GM21825 (cell line): ENCODE measurements around the gene ORM1.
"Not testable (repeated sequence)": the region's sequence is repeated elsewhere in the genome, so short reads cannot be mapped to it uniquely, and the experiment has no call there.

ENCODE experiments used
- ATAC-seq: cut with Tn5 transposase; IDR thresholded peaks from one replicate; pipeline ENCODE4 v1.9.1; 2021; ENCODE audit warnings: mild to moderate bottlenecking, moderate library complexity; ENCODE audit not compliant: unreplicated experiment

The ORM1 gene

DNA sequence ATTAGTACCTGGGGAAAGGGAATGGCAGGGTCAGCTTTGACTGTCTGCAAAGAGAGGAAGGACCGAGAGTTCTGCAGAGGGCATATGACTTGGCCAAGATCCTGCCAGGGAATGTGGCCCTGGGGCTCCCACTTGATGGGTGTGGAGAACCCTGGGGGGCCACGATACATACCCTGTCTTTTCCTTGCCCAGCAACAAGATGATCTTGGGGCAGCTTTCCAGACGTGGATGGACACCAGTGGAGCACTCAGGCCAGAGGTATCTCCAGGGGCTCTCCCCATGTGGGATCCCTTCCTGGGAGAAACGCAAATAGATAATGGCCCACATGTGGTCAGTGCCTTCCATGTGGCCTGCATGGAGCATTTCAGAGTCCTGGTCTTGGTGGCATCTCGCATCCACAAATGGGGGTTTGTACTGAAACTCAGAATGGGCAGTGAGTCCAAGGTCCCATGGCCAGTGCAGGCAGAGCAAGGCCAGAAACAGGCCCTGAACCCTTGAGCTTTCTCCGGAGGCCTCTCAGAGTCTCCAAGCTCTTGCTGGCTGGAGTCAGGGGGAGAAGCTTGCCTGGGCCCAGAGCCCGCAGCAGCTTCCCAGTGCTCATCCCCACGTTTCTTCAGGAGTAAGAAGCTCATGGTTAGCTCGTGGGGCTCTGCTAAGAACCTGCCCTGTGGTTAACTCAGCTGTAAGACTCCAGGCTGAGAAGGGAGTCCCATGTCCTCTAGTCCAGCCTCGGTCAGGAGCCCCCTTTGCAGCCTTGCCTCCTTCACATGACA, 18.3 kb upstream of the ORM1 start:
- ATAC-seq: no peak

DNA sequence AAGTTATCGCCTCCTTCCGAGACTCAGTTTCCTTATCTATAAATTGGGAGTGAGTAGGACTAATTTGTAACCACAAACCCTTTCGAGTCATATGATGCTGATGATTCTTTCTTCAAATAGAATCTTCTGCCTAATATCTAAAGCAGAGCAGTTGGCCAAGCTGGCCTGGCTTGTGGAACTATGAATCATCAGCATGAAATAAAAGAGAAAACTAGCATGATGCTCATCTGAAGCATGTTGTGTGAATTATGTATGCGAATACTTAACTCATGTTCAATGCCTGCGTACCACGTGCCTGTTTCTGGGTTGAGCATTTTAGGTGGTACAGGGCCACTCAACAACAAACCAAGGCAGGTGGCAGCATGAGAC, 15.0 kb upstream of the ORM1 start:
- no peak for ATAC-seq

DNA sequence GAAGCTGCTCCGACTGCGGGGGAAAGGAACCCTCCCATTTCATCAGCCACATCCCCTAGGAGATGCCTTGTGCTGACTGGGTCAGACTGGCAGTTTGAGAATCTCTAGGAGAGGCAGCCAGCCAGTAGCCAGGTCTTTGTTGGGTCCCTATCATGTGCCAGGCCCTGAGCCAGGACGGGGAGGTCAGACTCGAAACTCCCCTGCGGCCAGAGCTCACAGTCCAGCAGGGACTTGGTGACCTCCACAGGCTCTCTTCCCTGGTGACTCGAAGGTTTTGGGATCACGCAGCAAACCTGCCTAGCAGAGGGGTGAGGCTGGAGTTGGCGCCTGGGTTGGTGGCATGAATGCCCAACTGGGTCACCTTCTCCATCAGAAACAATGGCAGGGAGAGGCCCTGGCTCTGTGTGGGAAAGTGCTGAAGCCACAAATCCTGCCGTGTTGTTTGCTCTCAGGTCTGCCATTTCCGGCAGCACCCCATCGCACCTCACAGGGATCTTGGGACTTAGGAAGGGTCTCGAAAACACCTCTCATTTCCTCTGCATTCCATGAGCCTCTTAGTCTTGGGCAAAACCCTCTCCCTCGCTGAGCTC, 14.4 kb upstream of the ORM1 start:
- no peak for ATAC-seq

- ATAC-seq: no peak
Observed at GRCh38 chr9:114309096-114309495, 13.8 kb upstream of the ORM1 start.

DNA sequence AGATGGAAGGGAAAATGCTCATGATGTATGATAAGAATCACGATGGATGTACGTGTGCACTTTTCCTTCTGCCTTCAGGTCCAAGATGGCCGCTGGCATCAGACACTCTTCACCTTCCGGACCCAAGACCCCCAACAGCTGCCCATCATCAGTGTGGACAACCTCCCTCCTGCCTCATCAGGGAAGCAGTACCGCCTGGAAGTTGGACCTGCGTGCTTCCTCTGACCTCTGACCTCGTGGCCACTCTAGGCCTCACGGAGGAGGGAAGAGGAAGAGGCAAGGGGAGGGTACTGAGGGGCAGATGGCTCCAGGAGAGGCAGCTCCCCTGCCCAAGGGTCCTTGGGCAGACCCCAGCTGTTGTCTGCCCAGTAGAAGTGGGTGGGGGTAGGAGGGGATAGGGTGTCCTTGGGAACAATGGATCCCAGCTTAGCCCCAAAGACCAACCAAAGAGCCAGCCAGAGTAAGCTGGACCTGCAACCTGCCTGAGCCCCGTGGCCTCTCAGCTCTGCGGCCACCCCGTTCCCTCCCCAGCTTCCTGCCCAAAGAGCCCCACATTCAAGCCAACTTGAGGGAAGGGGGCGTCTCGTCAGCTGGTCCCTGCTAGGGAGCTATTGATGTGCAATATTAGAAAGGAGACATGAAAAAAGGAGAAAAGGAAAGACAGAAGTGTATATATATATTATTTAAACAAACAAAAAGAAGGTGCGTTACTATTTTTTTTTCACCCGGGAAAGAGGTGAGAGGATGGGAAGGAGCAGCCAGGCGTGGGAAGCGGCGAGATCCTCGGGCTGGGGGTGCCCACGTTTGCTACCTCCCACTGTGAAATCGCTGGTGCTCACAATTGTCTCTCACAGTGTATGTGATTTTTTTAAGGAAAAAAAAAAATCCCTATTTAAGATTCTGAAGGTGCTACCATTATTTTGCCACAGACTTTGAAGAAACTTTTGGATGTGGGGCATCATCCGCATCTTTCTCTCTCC, 12.1 kb upstream of the ORM1 start:
- no peak for ATAC-seq

GRCh38 chr9:114311571-114312512, 11.1 kb upstream of the ORM1 start:
- ATAC-seq: no peak

DNA sequence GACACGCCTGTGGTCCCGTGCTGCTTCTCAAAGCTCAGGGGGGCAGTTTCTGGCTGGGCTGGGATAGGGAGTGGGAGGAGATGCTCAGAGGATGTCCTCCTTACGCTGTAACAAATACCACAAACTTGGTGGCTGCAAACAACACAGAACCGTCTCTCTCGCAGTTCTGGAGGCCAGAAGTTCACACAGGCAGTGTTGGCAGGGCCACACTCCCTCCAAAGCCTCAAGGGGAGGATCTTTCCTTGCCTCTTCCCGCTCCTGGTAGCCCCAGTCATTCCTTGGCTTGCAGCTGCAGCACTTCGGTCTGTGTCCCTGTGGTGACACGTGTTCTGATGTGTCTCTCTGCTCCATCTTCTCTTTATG, 10.4 kb upstream of the ORM1 start:
- ATAC-seq: no peak

- no peak for ATAC-seq
Observed at GRCh38 chr9:114313186-114313585, 9.7 kb upstream of the ORM1 start.

DNA sequence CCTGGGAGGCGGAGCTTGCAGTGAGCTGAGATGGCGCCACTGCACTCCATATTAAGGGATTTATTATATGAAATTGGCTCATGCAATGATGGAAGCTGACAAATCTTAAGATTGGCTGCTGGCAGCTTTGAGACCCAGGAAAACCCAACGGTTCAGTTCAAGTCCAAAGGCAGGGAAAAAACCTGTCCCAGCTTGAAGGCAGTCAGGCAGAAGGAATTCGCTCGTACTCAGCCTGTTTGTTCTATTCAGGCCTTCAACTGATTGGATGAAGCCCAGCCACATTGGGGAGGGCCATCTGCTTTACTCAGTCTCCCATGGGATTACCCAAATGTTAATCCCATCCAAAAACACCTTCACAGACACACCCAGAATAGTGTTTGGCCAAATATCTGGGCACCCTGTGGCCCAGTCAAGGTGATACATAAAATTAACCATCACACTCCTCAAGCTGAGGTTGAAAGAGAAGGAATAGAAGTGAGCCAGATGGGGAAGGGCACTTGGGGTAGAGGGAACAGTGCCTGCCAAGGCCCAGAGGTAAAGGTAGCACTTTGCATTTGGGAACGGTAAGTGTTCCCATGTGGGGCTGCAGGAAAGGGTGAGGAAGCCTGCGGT, 8.5 kb upstream of the ORM1 start:
- no peak for ATAC-seq

DNA sequence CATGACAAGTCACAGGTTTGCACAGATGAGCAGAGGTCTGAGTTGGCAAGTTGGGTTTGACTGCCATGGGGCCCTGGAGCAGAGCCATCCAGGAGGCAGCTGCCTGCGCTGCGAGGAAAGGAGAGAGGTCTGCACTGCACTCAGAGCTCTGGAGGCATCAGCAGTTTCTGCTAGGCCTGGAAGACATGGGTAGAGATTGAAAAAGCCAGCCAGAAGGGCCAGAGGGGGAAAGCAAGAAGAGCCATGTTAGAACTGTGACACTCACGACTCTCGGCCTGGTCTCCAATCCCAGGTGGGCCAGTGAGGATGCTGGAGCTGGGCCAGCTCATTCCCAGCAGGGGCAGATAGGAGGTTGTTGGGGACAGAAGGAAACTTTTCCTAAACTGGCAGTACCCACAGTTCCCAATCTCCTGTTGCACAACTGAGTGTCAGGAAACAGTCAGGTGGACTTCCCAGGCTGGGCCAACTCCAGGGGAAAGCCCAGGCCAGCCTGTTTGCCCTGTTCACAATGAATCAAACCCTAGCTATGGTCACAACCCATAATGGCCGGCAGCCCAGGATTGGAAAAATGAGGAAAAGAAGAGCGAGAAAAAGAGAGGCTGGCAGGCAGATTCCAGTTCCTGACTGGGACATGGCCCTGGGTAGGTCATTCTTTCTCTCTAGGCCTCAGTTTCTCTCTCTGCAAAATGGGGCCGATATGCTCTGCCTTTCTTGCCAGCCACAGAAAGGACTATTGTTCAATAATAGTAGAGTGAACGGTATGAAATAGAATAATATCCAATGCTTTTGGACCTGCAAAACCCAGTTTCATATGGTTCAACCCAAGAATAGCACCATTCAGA, 7.8 kb upstream of the ORM1 start:
- ATAC-seq: no peak

DNA sequence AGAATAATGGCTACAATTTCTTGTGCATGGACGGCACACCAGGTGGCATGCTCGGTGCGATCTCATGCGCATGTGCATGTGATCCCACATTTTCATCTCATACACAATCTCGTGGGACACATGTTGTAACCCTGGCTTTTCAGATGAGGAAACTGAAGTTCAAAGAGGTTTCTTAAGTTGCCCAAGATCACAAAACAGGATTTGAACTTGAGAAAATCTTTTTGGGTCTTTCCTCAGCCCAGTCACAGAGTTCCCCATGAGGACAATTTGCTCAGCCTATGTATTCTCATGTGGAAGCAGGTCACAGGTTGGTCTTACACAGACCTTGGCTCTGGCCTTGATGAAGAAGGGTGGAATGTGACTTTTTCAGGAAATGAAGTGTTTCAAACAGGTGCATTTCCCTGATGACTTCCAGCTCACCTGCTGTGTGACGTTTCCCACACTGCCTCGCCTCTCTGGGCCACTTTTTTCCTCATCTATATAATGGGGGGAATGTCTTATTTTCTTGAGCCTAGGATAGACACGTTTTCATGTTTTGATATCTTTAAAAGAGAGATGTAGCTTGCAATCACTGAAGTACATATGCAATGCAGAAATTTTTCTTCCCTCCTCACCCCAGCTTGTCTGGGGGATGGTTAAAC, 7.1 kb upstream of the ORM1 start:
- no peak for ATAC-seq

- no peak for ATAC-seq
Observed at GRCh38 chr9:114316605-114317230, 6.2 kb upstream of the ORM1 start.

GRCh38 chr9:114317665-114318357, 5.1 kb upstream of the ORM1 start:
- ATAC-seq: no peak

GRCh38 chr9:114318416-114318815, 4.5 kb upstream of the ORM1 start:
- ATAC-seq: no peak

- no peak for ATAC-seq
Observed at GRCh38 chr9:114319147-114319546, 3.8 kb upstream of the ORM1 start.

GRCh38 chr9:114320710-114321109, 2.2 kb upstream of the ORM1 start:
- ATAC-seq: not testable (repeated sequence)

DNA sequence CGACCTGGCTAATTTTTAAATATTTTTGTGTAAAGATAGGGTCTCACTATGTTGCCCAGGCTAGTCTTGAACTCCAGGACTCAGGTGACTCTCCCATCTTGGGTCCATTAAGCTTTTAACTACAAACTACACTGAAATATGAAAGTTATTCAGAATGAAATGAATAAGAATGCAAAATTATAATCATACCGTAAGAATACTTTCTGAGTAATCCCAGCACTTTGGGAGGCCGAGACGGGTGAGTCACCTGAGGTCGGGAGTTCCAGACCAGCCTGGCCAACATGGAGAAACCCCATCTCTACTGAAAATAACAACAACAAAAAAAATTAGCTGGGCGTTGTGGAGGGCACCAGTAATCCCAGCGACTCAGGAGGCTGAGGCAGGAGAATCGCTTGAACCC, 1.1 kb upstream of the ORM1 start:
- ATAC-seq: no peak
